Panc1 (cell line): ENCODE measurements around the gene CENPP. TPM values are rescaled to one million over a fixed set of nuclear protein-coding genes. Genes with fewer than 3 reads are reported as not detected.

Source experiments
- ATAC-seq: fragments of 200-7000 bp; cut with Tn5 transposase; 2 replicates; pipeline ENCODE4 v1.9.1; 2020; ENCODE audit warnings: mild to moderate bottlenecking, moderate library complexity
- BruUV-seq: library from RNA; stranded (reverse); fragments of 400-500 nt; replicated peaks from 2 replicates; lab custom pipeline; 2021; lab: Mats Ljungman, UMichigan
- CTCF ChIA-PET: fragments of 300-600 bp; sonication (Branson Sonifier 250); formaldehyde crosslinking; loops from one replicate; lab custom pipeline; 2022; ENCODE audit warnings: antibody characterized with exemption; lab: Charles Lee
- POLR2A ChIA-PET: fragments of 300-600 bp; sonication (Branson Sonifier 250); formaldehyde crosslinking; loops from one replicate; lab custom pipeline; 2022; ENCODE audit warnings: antibody characterized with exemption; lab: Charles Lee
- DNase-seq: peaks from one replicate; pipeline ENCODE4 v3.0.0-alpha.2; 2010; ENCODE audit warnings: low read depth, low spot score
- H3K27ac ChIP-seq: 2 replicates; pipeline ENCODE4 v1.5.1; 2011; ENCODE audit warnings: mild to moderate bottlenecking, low read length, inconsistent platforms
- H3K27me3 ChIP-seq: fragments of 200-500 bp; sonication (Bioruptor generic); 2 replicates; pipeline ENCODE4 v1.6.0; 2014; ENCODE audit warnings: low read length, inconsistent platforms; ENCODE audit not compliant: control insufficient read depth, insufficient read depth
- H3K36me3 ChIP-seq: fragments of 200-500 bp; sonication (Bioruptor generic); 2 replicates; pipeline ENCODE4 v1.5.1; 2014; ENCODE audit warnings: inconsistent platforms, mild to moderate bottlenecking, low read length, moderate library complexity; ENCODE audit not compliant: control insufficient read depth, insufficient read depth
- H3K4me1 ChIP-seq: 2 replicates; pipeline ENCODE4 v1.5.1; 2011; ENCODE audit warnings: inconsistent platforms, mild to moderate bottlenecking, low read length, moderate library complexity; ENCODE audit not compliant: control insufficient read depth, insufficient read depth
- H3K4me3 ChIP-seq, 2 experiments: 2 replicates each; pipeline ENCODE4 v1.5.1; 2011 to 2012; ENCODE audit warnings: low read depth in 2 of 2, low read length in 2 of 2, mild to moderate bottlenecking in 2 of 2, inconsistent platforms in 1 of 2, moderate library complexity in 1 of 2
- H3K9me3 ChIP-seq: fragments of 200-500 bp; sonication (Bioruptor generic); 2 replicates; pipeline ENCODE4 v1.5.1; 2014; ENCODE audit warnings: low read depth, mild to moderate bottlenecking, inconsistent platforms, low read length, moderate library complexity; ENCODE audit not compliant: control insufficient read depth, insufficient read depth
- CTCF ChIP-seq: fragments of 450-650 bp; IDR thresholded peaks from 2 replicates; pipeline ENCODE4 v1.5.1; 2017; ENCODE audit warnings: mild to moderate bottlenecking
- POLR2AphosphoS5 ChIP-seq: IDR thresholded peaks from 2 replicates; pipeline ENCODE4 v1.6.1; 2012; ENCODE audit warnings: mild to moderate bottlenecking, low read depth, low read length, moderate library complexity
- SIN3A ChIP-seq: IDR thresholded peaks from 2 replicates; pipeline ENCODE4 v1.6.1; 2012; ENCODE audit warnings: low read depth, mild to moderate bottlenecking, low read length, moderate library complexity, borderline replicate concordance; ENCODE audit not compliant: insufficient read depth
- TCF7L2 ChIP-seq: IDR thresholded peaks from 2 replicates; pipeline ENCODE4 v1.6.1; 2011; ENCODE audit warnings: mild to moderate bottlenecking, low read depth, low read length, inconsistent platforms
- in situ Hi-C: cut with HindIII; loops from 2 replicates; pipeline ENCODE4 v1.10.0; 2016; ENCODE audit warnings: low sequenced_read_pairs, low pct_unique_long_range_greater_than_20kb
- intact Hi-C: fragments of 100-400 bp; cut with micrococcal nuclease; formaldehyde crosslinking; loops from one replicate; pipeline ENCODE4 v1.10.0; 2022; ENCODE audit not compliant: unreplicated experiment
- total RNA-seq: library from RNA; stranded (reverse); gene quantifications from one replicate; pipeline ENCODE4 v1.2.1, GENCODE V29; 2021; ENCODE audit not compliant: unreplicated experiment
- TF ChIP-seq, protein P1 (sequence below), 2 experiments: IDR thresholded peaks; 2 replicates each; pipeline ENCODE4 v1.6.1; 2011 to 2012; ENCODE audit warnings: low read depth in 2 of 2, control low read depth in 1 of 2, low read length in 1 of 2, mild to moderate bottlenecking in 1 of 2, moderate library complexity in 1 of 2; ENCODE audit not compliant: insufficient read depth in 1 of 2

CENPP gene
- total RNA-seq, 1 experiment from 2014 or later, result 6.7 TPM

GRCh38 chr9:92494856-92495255 is 169.1 kb downstream of the CENPP start:
- H3K27ac ChIP-seq, result no peak overlapping the region
- CTCF ChIA-PET, result no interaction called here
- intact Hi-C loops, result no loop called here
- no peak for ATAC-seq
- no peaks in the 10 kb centered on the region for H3K9me3 ChIP-seq
- DNase-seq, result no peak
- TF ChIP-seq, protein P1, sequence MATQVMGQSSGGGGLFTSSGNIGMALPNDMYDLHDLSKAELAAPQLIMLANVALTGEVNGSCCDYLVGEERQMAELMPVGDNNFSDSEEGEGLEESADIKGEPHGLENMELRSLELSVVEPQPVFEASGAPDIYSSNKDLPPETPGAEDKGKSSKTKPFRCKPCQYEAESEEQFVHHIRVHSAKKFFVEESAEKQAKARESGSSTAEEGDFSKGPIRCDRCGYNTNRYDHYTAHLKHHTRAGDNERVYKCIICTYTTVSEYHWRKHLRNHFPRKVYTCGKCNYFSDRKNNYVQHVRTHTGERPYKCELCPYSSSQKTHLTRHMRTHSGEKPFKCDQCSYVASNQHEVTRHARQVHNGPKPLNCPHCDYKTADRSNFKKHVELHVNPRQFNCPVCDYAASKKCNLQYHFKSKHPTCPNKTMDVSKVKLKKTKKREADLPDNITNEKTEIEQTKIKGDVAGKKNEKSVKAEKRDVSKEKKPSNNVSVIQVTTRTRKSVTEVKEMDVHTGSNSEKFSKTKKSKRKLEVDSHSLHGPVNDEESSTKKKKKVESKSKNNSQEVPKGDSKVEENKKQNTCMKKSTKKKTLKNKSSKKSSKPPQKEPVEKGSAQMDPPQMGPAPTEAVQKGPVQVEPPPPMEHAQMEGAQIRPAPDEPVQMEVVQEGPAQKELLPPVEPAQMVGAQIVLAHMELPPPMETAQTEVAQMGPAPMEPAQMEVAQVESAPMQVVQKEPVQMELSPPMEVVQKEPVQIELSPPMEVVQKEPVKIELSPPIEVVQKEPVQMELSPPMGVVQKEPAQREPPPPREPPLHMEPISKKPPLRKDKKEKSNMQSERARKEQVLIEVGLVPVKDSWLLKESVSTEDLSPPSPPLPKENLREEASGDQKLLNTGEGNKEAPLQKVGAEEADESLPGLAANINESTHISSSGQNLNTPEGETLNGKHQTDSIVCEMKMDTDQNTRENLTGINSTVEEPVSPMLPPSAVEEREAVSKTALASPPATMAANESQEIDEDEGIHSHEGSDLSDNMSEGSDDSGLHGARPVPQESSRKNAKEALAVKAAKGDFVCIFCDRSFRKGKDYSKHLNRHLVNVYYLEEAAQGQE (IDR thresholded peaks at IDR 0.05; ENCODE audit: insufficient read depth in 1 of 2, low read depth in 2 of 2, low read length in 1 of 2), result no peak
- TF ChIP-seq POLR2AphosphoS5, result no peak
- TF ChIP-seq SIN3A, result no peak
- no peak for TF ChIP-seq CTCF
- TF ChIP-seq TCF7L2, result no peak
- no TSS peak for BruUV-seq
- in situ Hi-C loops, result no loop called here
- no peaks in the 10 kb centered on the region for H3K4me1 ChIP-seq
- H3K27me3 ChIP-seq, result no peaks in the 10 kb centered on the region
- H3K36me3 ChIP-seq, result no peaks in the 10 kb centered on the region
- H3K4me3 ChIP-seq, result no peak overlapping the region
- POLR2A ChIA-PET, result no interaction called here

- Histone ChIP-seq H3K4me1 (no peaks in the 10 kb centered on the region), H3K27ac (no peak overlapping the region), H3K27me3 (no peaks in the 10 kb centered on the region), H3K4me3 (no peak overlapping the region), H3K9me3 (no peaks in the 10 kb centered on the region), H3K36me3 (no peaks in the 10 kb centered on the region)
- DNase-seq (no peak), ATAC-seq (no peak)
- POLR2A ChIA-PET, result no interaction called here
- BruUV-seq, result no TSS peak
- in situ Hi-C loops (no loop called here), intact Hi-C loops (no loop called here)
- CTCF ChIA-PET, result no interaction called here
- TF ChIP-seq TCF7L2, result no peak
- TF ChIP-seq CTCF, result no peak; the same call in 1 of the 2 replicates
- TF ChIP-seq, protein P1 (IDR thresholded peaks at IDR 0.05; ENCODE audit: insufficient read depth in 1 of 2, low read depth in 2 of 2, low read length in 1 of 2), result no peak
- no peak for TF ChIP-seq SIN3A
- no peak for TF ChIP-seq POLR2AphosphoS5
These were observed 170.8 kb downstream of the CENPP start for GRCh38 chr9:92496396-92497176.
